K562 (cell line): ENCODE measurements around the gene SNIP1. TPM values are rescaled to one million over a fixed set of nuclear protein-coding genes. Genes with fewer than 3 reads are reported as not detected.
"Not testable (repeated sequence)": the region's sequence is repeated elsewhere in the genome, so short reads cannot be mapped to it uniquely, and the experiment has no call there.

Experiments used
- ATAC-seq: fragments of 200-7000 bp; cut with Tn5 transposase; 3 replicates; pipeline ENCODE4 v1.9.1; 2020; ENCODE audit warnings: moderate library complexity
- BruUV-seq: library from RNA; stranded (reverse); fragments of 400-500 nt; replicated peaks from 2 replicates; lab custom pipeline; 2021; lab: Mats Ljungman, UMichigan
- CTCF ChIA-PET: fragments of 300-600 bp; formaldehyde crosslinking; extraction: SDS; loops from one replicate; lab custom pipeline; 2021; ENCODE audit warnings: low intra/inter-chr PET ratio; lab: Yijun Ruan, JAX
- POLR2A ChIA-PET: fragments of 300-600, 350-650 bp; sonication (Branson Sonifier 250); formaldehyde crosslinking; extraction: SDS; loops from one replicate; lab custom pipeline; 2021; ENCODE audit warnings: antibody characterized with exemption, inconsistent platforms; lab: Yijun Ruan, JAX
- DNase-seq, 4 experiments: peaks; one replicate each; pipeline versions ENCODE4 v3.0.0 to v3.0.0-alpha.2; 2011 to 2018; ENCODE audit warnings: low spot score in 3 of 4, mixed read lengths in 3 of 4; ENCODE audit errors: extremely low read depth in 1 of 4
- FAIRE-seq: peaks from 2 replicates; lab custom pipeline; 2011; peaks lifted over from hg19 to GRCh38; lab: Jason Lieb, UNC
- H2AFZ ChIP-seq: 2 replicates; pipeline ENCODE4 v1.6.0; 2011; ENCODE audit warnings: low read depth, low read length, control low read depth, inconsistent platforms
- H3K27ac ChIP-seq: fragments of 200-600 bp; 3 replicates; pipeline ENCODE4 v1.8.0; 2011; ENCODE audit warnings: low read depth, mild to moderate bottlenecking, control low read depth, inconsistent platforms, low read length, moderate library complexity, mixed read lengths; ENCODE audit errors: extremely low read depth
- H3K27me3 ChIP-seq, 2 experiments: fragments of 300-600 bp in 1 of 2; 2 replicates in 1 of 2; 3 replicates in 1 of 2; pipeline versions ENCODE4 v1.6.0 to v1.8.0; 2011; ENCODE audit warnings: inconsistent platforms in 2 of 2, low read length in 2 of 2, mild to moderate bottlenecking in 1 of 2, mixed read lengths in 1 of 2, moderate library complexity in 1 of 2; ENCODE audit not compliant: control insufficient read depth in 2 of 2, insufficient read depth in 2 of 2
- H3K36me3 ChIP-seq: fragments of 300-600 bp; 3 replicates; pipeline ENCODE4 v1.8.0; 2011; ENCODE audit warnings: mild to moderate bottlenecking, low read length, inconsistent platforms; ENCODE audit not compliant: control insufficient read depth, insufficient read depth
- H3K4me1 ChIP-seq, 2 experiments: fragments of 200-600 bp in 1 of 2; replicated peaks in 1 of 2; 2 replicates in 1 of 2; 3 replicates in 1 of 2; pipeline versions ENCODE4 v1.5.1 to v1.8.0; 2011; ENCODE audit warnings: inconsistent platforms in 2 of 2, low read length in 2 of 2, mild to moderate bottlenecking in 1 of 2, mixed read lengths in 1 of 2, moderate library complexity in 1 of 2; ENCODE audit not compliant: control insufficient read depth in 2 of 2, insufficient read depth in 2 of 2
- H3K4me2 ChIP-seq: 2 replicates; pipeline ENCODE4 v1.6.1; 2011; ENCODE audit warnings: low read length, control low read depth, inconsistent platforms, mixed read lengths; ENCODE audit not compliant: insufficient read depth
- H3K4me3 ChIP-seq: fragments of 200-600 bp; sonication (generic), shearing (Covaris generic); 2 replicates; pipeline ENCODE4 v1.5.1; 2016; ENCODE audit warnings: control low read depth, inconsistent platforms
- H3K79me2 ChIP-seq: fragments of 200-600 bp; 3 replicates; pipeline ENCODE4 v1.8.0; 2011; ENCODE audit warnings: low read length, inconsistent platforms; ENCODE audit not compliant: control insufficient read depth, insufficient read depth
- H3K9ac ChIP-seq, 2 experiments: 2 replicates each; pipeline versions ENCODE4 v1.6.0 to v1.6.1; 2011; ENCODE audit warnings: low read depth in 2 of 2, low read length in 2 of 2, control low read depth in 1 of 2, inconsistent platforms in 1 of 2, mild to moderate bottlenecking in 1 of 2, mixed read lengths in 1 of 2; ENCODE audit not compliant: insufficient read depth in 1 of 2
- H3K9me1 ChIP-seq: one replicate; pipeline ENCODE4 v1.6.0; 2011; ENCODE audit warnings: inconsistent platforms, mild to moderate bottlenecking, low read length, moderate library complexity; ENCODE audit not compliant: control insufficient read depth, insufficient read depth
- H3K9me3 ChIP-seq: replicated peaks from 2 replicates; pipeline ENCODE4 v1.5.1; 2011; ENCODE audit warnings: low read depth, low read length, inconsistent platforms; ENCODE audit not compliant: control insufficient read depth, insufficient read depth
- H4K20me1 ChIP-seq: replicated peaks from 2 replicates; pipeline ENCODE4 v1.6.1; 2011; ENCODE audit warnings: low read length, inconsistent platforms, mixed read lengths; ENCODE audit not compliant: control insufficient read depth, insufficient read depth
- BRCA1 ChIP-seq, 2 experiments: fragments of 450-650 bp in 1 of 2; sonication (generic) in 1 of 2; formaldehyde crosslinking in 1 of 2; IDR thresholded peaks; 2 replicates each; pipeline versions ENCODE4 v1.5.0 to v1.6.1; 2017 to 2020; ENCODE audit warnings: mild to moderate bottlenecking in 1 of 2, missing genetic modification reagents in 1 of 2
- ELF4 ChIP-seq: fragments of 450-650 bp; formaldehyde crosslinking; IDR thresholded peaks from 2 replicates; pipeline ENCODE4 v1.4.0; 2022; ENCODE audit warnings: missing genetic modification characterization
- GABPB2 ChIP-seq: fragments of 250-450 bp; sonication (Bioruptor Pico); conservative IDR thresholded peaks from 2 replicates; pipeline ENCODE4 v1.5.1; 2021; ENCODE audit warnings: mild to moderate bottlenecking
- KLF13 ChIP-seq: fragments of 450-650 bp; IDR thresholded peaks from 2 replicates; pipeline ENCODE4 v1.6.1; 2016; ENCODE audit warnings: missing genetic modification characterization, low read depth, mild to moderate bottlenecking, missing compliant biosample characterization, moderate library complexity, borderline replicate concordance
- MNT ChIP-seq, 2 experiments: fragments of 450-650 bp; conservative IDR thresholded peaks; 2 replicates each; pipeline ENCODE4 v1.6.1; 2017; ENCODE audit warnings: mild to moderate bottlenecking in 2 of 2, moderate library complexity in 2 of 2
- MTA3 ChIP-seq: fragments of 450-650 bp; formaldehyde crosslinking; IDR thresholded peaks from 2 replicates; pipeline ENCODE4 v1.6.1; 2017; ENCODE audit warnings: mild to moderate bottlenecking, borderline replicate concordance
- NFIC ChIP-seq: fragments of 450-650 bp; IDR thresholded peaks from 2 replicates; pipeline ENCODE4 v1.6.1; 2017; ENCODE audit warnings: mild to moderate bottlenecking, inconsistent platforms
- POLR2A ChIP-seq: fragments of 450-650 bp; conservative IDR thresholded peaks from 2 replicates; pipeline ENCODE4 v1.6.1; 2016
- SUPT5H ChIP-seq: fragments of 450-650 bp; IDR thresholded peaks from 2 replicates; pipeline ENCODE4 v1.6.1; 2016
- TBP ChIP-seq: optimal IDR thresholded peaks from 2 replicates; pipeline ENCODE3; 2011; ENCODE audit warnings: low read depth, low read length, improper control_type of control experiment
- ZNF354B ChIP-seq: fragments of 250-450 bp; sonication (Bioruptor Pico); IDR thresholded peaks from 2 replicates; pipeline ENCODE4 v1.4.0; 2020
- WGBS: fragments of 100-300 bp; shearing (Covaris generic); methylation state at CpG from one replicate; pipeline ENCODE4 v1.1.6; 2016; ENCODE audit warnings: low coverage, mixed read lengths; ENCODE audit not compliant: insufficient coverage; ENCODE audit errors: missing lambda C conversion rate; 5-methylcytosine and 5-hydroxymethylcytosine counted together
- in situ Hi-C: fragments of 300-500 bp; cut with MboI; formaldehyde crosslinking; loops from 4 replicates; pipeline ENCODE4 v1.15.0; 2018; ENCODE audit warnings: inconsistent platforms, mixed read lengths
- intact Hi-C: fragments of 100-400 bp; cut with micrococcal nuclease; formaldehyde crosslinking; loops from 2 replicates; pipeline ENCODE4 v1.14.2; 2022
- polyA plus RNA-seq, 8 experiments: library from polyadenylated mRNA; depleted of rRNA in 4 of 8; stranded (reverse) in 5 of 8; unstranded in 3 of 8; fragments of >200 nt; fragmentation: Nextera tagmentation in 2 of 8; fragmentation: Illumina TruSeq in 1 of 8; extraction: Ambion mirVana in 2 of 8; extraction: Trizol in 1 of 8; gene quantifications; 2 replicates each; pipeline versions ENCODE4 v1.2.1 to v1.2.3, GENCODE V29; 2011 to 2014; ENCODE audit warnings: inconsistent platforms in 1 of 8, missing spikeins in 1 of 8
- total RNA-seq, 7 experiments: library from RNA; depleted of rRNA in 6 of 7; stranded (reverse); fragments of >200 nt in 6 of 7; fragmentation: Illumina TruSeq in 2 of 7; extraction: Trizol in 2 of 7; gene quantifications; 2 replicates each; pipeline versions ENCODE4 v1.2.1 to v1.2.3, GENCODE V29; 2011 to 2021; ENCODE audit warnings: low replicate concordance in 1 of 7

The SNIP1 gene
- total and polyA plus RNA-seq, 9 of the 15 experiments (the other 6 are each of a cell fraction or from before 2014, with no cell fraction given) = 2.9 to 25.9 (median 14.6) TPM

DNA sequence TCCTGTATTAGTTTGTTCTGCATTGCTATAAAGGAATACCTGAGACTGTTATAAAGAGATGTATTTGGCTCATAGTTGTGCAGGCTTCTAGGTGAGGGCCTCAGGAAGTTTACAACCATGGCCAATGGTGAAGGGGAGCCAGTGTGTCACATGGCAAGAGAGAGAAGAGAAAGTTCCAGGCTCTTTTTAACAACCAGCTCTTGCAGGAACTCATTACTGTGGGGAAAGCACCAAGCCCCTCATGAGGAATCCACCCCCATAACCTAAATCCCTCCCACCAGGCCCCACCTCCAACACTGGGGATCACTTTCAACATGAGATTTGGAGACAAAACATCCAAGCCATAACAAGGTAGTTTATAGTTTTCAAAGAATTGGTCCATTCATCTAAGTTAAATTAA, 34.5 kb downstream of the SNIP1 start (continued):
- no peak for TF ChIP-seq KLF13 (tag)
- no peak for TF ChIP-seq ELF4
- TF ChIP-seq BRCA1 (IDR thresholded peaks at IDR 0.05) = no peak
- TF ChIP-seq BRCA1 (CRISPR knock-in tag; IDR thresholded peaks at IDR 0.05) = no peak
- no peak for TF ChIP-seq ZNF354B (CRISPR knock-in tag)
- no peak for TF ChIP-seq GABPB2 (CRISPR knock-in tag)

- in situ Hi-C loops, H3K9me1 ChIP-seq, H3K27me3 ChIP-seq, H3K9ac ChIP-seq, H3K9me3 ChIP-seq, H3K4me2 ChIP-seq, FAIRE-seq, CTCF ChIA-PET, intact Hi-C loops, ATAC-seq, H3K4me3 ChIP-seq, BruUV-seq, H3K36me3 ChIP-seq, H4K20me1 ChIP-seq: not testable (repeated sequence)
- H3K4me1 ChIP-seq = peaks cover 5 to 13% of the 10 kb centered on the region in 2 experiments; a peak in 4 of 5 replicates
- peak in 1 of 4 experiments; percentile 20 for DNase-seq
- H2AFZ ChIP-seq = peak overlapping the region; percentile 11; the same call in 1 of the 2 replicates
- POLR2A ChIA-PET = interaction anchor here (0.6 kb wide), 1 partner anchor 1119 kb away, joined by 3 read pairs; no protein-coding TSS in a partner anchor
- WGBS = 66% methylated on average over 15 of the region's 15 CpGs
- peaks cover 12% of the 10 kb centered on the region for H3K79me2 ChIP-seq
- TF ChIP-seq MNT (conservative IDR thresholded peaks at IDR 0.05) = 0 out of 4 replicates have a peak, but pooled peaks of 1 of the 2 experiments have one; percentile 9
- 0 out of 2 replicates have a peak, but pooled peaks have one; percentile 44 for TF ChIP-seq SUPT5H
- TF ChIP-seq TBP = peak; percentile 41
- peak; percentile 65 for TF ChIP-seq POLR2A
- TF ChIP-seq NFIC = peak; percentile 58
- 0 out of 2 replicates have a peak, but pooled peaks have one; percentile 42 for TF ChIP-seq MTA3
- H3K27ac ChIP-seq = peak overlapping the region; percentile 23; the same call in 1 of the 3 replicates
Measured at GRCh38 chr1:37518929-37519328, 35.2 kb downstream of the SNIP1 start.

DNA sequence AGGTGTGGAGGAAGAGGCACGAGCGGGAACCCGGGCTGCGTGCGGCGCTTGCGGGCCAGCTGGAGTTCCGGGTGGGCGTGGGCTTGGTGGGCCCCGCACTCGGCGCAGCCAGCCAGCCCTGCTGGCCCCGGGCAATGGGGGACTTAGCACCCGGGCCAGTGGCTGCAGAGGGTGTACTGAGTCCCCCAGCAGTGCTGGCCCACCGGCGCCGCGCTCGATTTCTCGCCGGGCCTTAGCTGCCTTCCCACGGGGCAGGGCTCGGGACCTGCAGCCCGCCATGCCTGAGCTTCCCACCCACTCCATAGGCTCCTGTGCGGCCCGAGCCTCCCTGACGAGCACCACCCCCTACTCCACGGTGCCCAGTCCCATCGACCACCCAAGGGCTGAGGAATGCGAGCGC, 35.9 kb downstream of the SNIP1 start:
- peaks cover 10 to 17% of the 10 kb centered on the region in 2 experiments; a peak in 4 of 5 replicates for H3K4me1 ChIP-seq
- intact Hi-C loops, FAIRE-seq, H3K27me3 ChIP-seq, H4K20me1 ChIP-seq, H3K9me3 ChIP-seq, POLR2A ChIA-PET, H3K9me1 ChIP-seq, H3K36me3 ChIP-seq, BruUV-seq, H3K4me3 ChIP-seq, H3K9ac ChIP-seq, H3K4me2 ChIP-seq, DNase-seq, CTCF ChIA-PET, in situ Hi-C loops, H2AFZ ChIP-seq, ATAC-seq, H3K27ac ChIP-seq: not testable (repeated sequence)
- H3K79me2 ChIP-seq = peaks cover 18% of the 10 kb centered on the region
- 84% methylated on average over 14 of the region's 31 CpGs for WGBS
